Activated CD8-positive, alpha-beta T cell treated with anti-CD3 and anti-CD28 coated beads for 36 hours (primary cell): ENCODE measurements around the gene SEPTIN1. TPM values are rescaled to one million over a fixed set of nuclear protein-coding genes. Genes with fewer than 3 reads are reported as not detected.

Experiments used
- ATAC-seq: fragments of 200-7000 bp; cut with Tn5 transposase; one replicate; pipeline ENCODE4 v1.10.0; 2021; ENCODE audit warnings: mild to moderate bottlenecking, moderate library complexity
- CTCF ChIA-PET: fragments of 350-600 bp; sonication (Branson Sonifier 250); formaldehyde crosslinking; loops from one replicate; lab custom pipeline; 2021; ENCODE audit warnings: antibody characterized with exemption; lab: Charles Lee
- POLR2A ChIA-PET: fragments of 350-600 bp; sonication (Branson Sonifier 250); formaldehyde crosslinking; loops from one replicate; lab custom pipeline; 2021; ENCODE audit warnings: antibody characterized with exemption; lab: Charles Lee
- DNase-seq: peaks from one replicate; pipeline ENCODE4 v3.0.0-alpha.2; 2020
- H3K27ac Mint-ChIP-seq: one replicate; pipeline ENCODE4 v1.8.0; 2021; ENCODE audit warnings: mild to moderate bottlenecking, mixed read lengths
- H3K27me3 Mint-ChIP-seq: one replicate; pipeline ENCODE4 v1.8.0; 2021; ENCODE audit warnings: mixed read lengths
- H3K36me3 Mint-ChIP-seq: one replicate; pipeline ENCODE4 v1.8.0; 2021; ENCODE audit warnings: low read depth, mixed read lengths
- H3K4me1 Mint-ChIP-seq: one replicate; pipeline ENCODE4 v1.8.0; 2021; ENCODE audit warnings: low read depth, mixed read lengths
- H3K4me3 Mint-ChIP-seq: one replicate; pipeline ENCODE4 v1.8.0; 2021; ENCODE audit warnings: mild to moderate bottlenecking, moderate library complexity, mixed read lengths
- H3K9me3 Mint-ChIP-seq: one replicate; pipeline ENCODE4 v1.8.0; 2021; ENCODE audit warnings: mixed read lengths
- intact Hi-C: fragments of 100-400 bp; cut with micrococcal nuclease; formaldehyde crosslinking; loops from one replicate; pipeline ENCODE4 v1.10.0; 2022
- total RNA-seq, 2 experiments: library from RNA; stranded (reverse); gene quantifications; one replicate each; pipeline ENCODE4 v1.2.3, GENCODE V29; 2021
- TF ChIP-seq, protein P1 (sequence below): fragments of 200-600 bp; IDR thresholded peaks from one replicate; pipeline ENCODE4 v1.8.0; 2022; ENCODE audit warnings: antibody characterized with exemption, mild to moderate bottlenecking

SEPTIN1 gene
- total RNA-seq, 2 experiments from 2014 or later: 163 to 169 TPM

DNA sequence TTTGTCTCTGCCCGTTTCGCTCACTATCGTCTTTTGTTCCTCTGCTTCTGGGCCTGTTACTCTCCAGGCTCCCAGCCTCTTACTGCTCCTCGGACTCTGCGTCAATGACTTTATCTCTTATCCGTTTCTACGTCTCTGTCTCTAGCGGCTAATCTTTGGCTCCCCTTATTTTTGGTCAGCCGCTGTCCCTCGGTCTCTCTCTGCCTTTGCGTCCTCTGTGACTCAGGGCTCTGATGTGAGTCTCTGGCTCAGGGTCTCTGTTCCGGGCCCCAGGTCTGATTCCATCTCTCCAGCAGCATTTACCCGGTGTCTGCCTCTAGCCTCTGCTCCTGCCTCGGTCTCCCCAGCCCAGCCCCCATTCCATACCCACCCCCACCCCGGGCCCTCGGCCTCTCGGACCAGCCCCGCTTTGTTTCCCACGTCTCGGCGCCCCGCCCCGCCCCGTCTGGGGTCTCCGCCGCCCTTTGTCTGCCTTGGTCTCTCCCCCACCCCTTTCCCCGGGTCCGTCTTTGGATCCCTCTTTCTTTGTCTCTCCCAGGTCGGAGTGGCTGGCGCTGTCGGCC, 12.3 kb upstream of the SEPTIN1 start:
- Mint-ChIP-seq H3K4me1 (peaks cover 31% of the 10 kb centered on the region), H3K4me3 (peak overlapping the region; percentile 83), H3K9me3 (no peaks in the 10 kb centered on the region), H3K36me3 (peaks cover 28% of the 10 kb centered on the region), H3K27me3 (no peaks in the 10 kb centered on the region), H3K27ac (peak overlapping the region; percentile 83)
- intact Hi-C loops: no loop called here
- peak; percentile 20 for DNase-seq
- CTCF ChIA-PET: interaction anchor here (0.7 to 8.1 kb wide), 7 partner anchors 9 to 234 kb away, joined by 3 to 51 read pairs (median 4); partner anchors contain the start of genes SEPTIN1 and ZNF771
- TF ChIP-seq, protein P1, sequence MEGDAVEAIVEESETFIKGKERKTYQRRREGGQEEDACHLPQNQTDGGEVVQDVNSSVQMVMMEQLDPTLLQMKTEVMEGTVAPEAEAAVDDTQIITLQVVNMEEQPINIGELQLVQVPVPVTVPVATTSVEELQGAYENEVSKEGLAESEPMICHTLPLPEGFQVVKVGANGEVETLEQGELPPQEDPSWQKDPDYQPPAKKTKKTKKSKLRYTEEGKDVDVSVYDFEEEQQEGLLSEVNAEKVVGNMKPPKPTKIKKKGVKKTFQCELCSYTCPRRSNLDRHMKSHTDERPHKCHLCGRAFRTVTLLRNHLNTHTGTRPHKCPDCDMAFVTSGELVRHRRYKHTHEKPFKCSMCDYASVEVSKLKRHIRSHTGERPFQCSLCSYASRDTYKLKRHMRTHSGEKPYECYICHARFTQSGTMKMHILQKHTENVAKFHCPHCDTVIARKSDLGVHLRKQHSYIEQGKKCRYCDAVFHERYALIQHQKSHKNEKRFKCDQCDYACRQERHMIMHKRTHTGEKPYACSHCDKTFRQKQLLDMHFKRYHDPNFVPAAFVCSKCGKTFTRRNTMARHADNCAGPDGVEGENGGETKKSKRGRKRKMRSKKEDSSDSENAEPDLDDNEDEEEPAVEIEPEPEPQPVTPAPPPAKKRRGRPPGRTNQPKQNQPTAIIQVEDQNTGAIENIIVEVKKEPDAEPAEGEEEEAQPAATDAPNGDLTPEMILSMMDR: no peak
- POLR2A ChIA-PET: interaction anchor here (0.9 to 2.9 kb wide), 11 partner anchors 11 to 257 kb away, joined by 3 to 23 read pairs (median 5); partner anchors contain the start of genes SEPTIN1 and ZNF771
- ATAC-seq: peak; percentile 14

DNA sequence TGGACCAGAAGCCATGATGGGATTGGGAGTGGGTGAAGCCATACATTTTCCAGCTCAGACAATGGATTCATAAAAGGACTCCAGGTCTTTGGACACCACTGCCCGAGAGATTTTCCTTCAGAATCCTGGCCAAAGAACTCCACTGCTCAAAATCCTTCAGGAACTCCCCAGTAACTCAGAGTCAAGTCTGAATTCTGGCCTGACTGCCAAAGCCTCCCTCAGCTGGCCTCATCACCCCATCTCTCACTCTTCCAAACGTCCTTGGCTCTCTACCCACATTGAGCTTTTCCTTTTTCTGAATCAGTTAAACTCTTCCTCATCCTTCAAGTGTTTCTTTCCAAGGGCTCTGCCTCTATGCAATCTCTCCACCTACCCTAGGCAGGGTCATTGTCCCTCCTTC, 1.2 kb upstream of the SEPTIN1 start:
- intact Hi-C loops: no loop called here
- no peaks in the 10 kb centered on the region for H3K9me3 Mint-ChIP-seq
- ChIA-PET POLR2A (interaction anchor here (1.1 to 3.6 kb wide), 8 partner anchors 12 to 231 kb away, joined by 3 to 23 read pairs (median 9); partner anchors contain the start of genes CD2BP2, TBC1D10B, ZNF48 and ZNF771), CTCF (interaction anchor here (0.9 to 5.2 kb wide), 7 partner anchors 8 to 246 kb away, joined by 3 to 43 read pairs (median 5); partner anchors contain the start of genes DCTPP1, ZNF48 and ZNF771)
- peaks cover 32% of the 10 kb centered on the region for H3K4me1 Mint-ChIP-seq
- TF ChIP-seq, protein P1: no peak
- H3K4me3 Mint-ChIP-seq: peak overlapping the region; percentile 84
- ATAC-seq: no peak
- H3K27ac Mint-ChIP-seq: peak overlapping the region; percentile 98
- no peaks in the 10 kb centered on the region for H3K27me3 Mint-ChIP-seq
- H3K36me3 Mint-ChIP-seq: peaks cover 29% of the 10 kb centered on the region
- DNase-seq: no peak

DNA sequence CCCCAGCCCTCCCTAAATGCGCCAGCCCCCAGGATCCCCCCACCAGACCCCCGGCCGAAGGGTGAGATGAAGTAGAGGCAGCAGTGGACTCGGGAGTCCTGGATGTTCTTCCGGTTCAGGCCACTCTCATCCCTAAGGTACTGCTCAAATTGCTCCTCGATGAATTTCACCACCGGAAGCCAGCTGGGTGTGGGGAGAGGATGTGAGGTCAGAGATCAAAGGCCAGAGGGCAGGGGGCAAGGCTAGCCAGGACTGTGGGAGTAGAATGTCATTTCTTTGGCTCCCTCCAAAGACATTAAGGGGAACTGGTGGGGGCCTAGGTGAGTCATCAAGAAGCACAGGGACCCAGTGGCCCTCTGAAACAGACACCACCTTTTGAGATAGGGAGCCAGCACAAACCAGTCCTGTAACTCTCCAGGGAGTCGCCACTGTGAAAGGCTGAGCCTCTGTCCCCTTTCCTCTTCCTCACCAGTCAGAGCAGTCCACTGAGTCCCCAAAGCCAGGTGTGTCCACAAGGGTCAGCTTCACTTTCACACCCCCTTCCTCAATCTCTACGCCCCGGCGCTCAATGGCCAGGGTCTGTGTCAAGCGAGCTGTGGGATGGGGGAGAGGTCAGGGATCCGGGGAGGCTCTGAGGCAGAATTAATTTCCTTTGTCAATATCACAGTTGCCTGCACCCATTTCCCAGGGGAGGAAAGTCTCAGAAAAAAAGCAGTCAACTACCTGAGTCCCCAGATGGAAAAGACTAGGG, 895 bp downstream of the SEPTIN1 start:
- DNase-seq: peak; percentile 62
- CTCF ChIA-PET: interaction anchor here (4.8 to 5.2 kb wide), 2 partner anchors 15 to 27 kb away, joined by 30 to 43 read pairs; partner anchors contain the start of genes ZNF48 and ZNF771
- Mint-ChIP-seq H3K36me3 (peaks cover 34% of the 10 kb centered on the region), H3K4me1 (peaks cover 44% of the 10 kb centered on the region), H3K27me3 (no peaks in the 10 kb centered on the region), H3K4me3 (peak overlapping the region; percentile 84), H3K27ac (peak overlapping the region; percentile 98), H3K9me3 (no peaks in the 10 kb centered on the region)
- TF ChIP-seq, protein P1: no peak
- POLR2A ChIA-PET: interaction anchor here (1.0 to 3.3 kb wide), 4 partner anchors 11 to 26 kb away, joined by 3 to 14 read pairs (median 7); partner anchors contain the start of genes CD2BP2 and ZNF48
- intact Hi-C loops: no loop called here
- no peak for ATAC-seq

DNA sequence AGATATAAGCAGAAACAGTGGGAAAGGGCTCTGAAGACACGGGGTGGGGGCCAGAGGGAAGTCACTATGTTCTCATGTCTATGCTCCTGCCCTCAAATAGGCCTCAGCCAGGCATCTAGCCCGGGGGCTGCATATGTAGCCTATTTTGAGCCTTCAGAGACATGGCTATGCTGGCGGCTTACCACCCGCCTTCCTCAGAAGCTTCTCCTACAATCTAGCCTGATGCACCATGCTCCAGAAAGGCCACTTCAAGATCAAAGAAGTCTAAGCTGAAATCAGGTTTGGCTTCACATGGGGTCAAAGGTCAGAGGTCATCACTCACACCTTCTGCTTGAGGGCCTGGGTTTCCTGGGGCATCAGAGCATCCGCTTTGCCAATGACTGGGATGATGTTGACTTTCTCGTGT, 1.6 kb downstream of the SEPTIN1 start:
- POLR2A ChIA-PET: interaction anchor here (0.7 to 3.3 kb wide), 5 partner anchors 12 to 37 kb away, joined by 3 to 14 read pairs (median 6); partner anchors contain the start of genes CD2BP2, ZNF48 and ZNF771
- CTCF ChIA-PET: interaction anchor here (0.6 to 5.2 kb wide), 3 partner anchors 16 to 37 kb away, joined by 3 to 43 read pairs (median 30); partner anchors contain the start of genes ZNF48 and ZNF771
- no peaks in the 10 kb centered on the region for H3K9me3 Mint-ChIP-seq
- H3K36me3 Mint-ChIP-seq: peaks cover 34% of the 10 kb centered on the region
- H3K4me3 Mint-ChIP-seq: peak overlapping the region; percentile 84
- H3K4me1 Mint-ChIP-seq: peaks cover 45% of the 10 kb centered on the region
- DNase-seq (peak; percentile 20), ATAC-seq (no peak)
- intact Hi-C loops: no loop called here
- H3K27ac Mint-ChIP-seq: peak overlapping the region; percentile 98
- no peaks in the 10 kb centered on the region for H3K27me3 Mint-ChIP-seq
- TF ChIP-seq, protein P1: no peak
